IPS-20b (cell line): ENCODE measurements around the gene PIK3CD.
"Not testable (repeated sequence)": the region's sequence is repeated elsewhere in the genome, so short reads cannot be mapped to it uniquely, and the experiment has no call there.

Experiments
- H3K27ac ChIP-seq: one replicate; pipeline ENCODE4 v1.5.1; 2013; ENCODE audit warnings: low read length
- H3K27me3 ChIP-seq: 2 replicates; pipeline ENCODE4 v1.6.1; 2013; ENCODE audit warnings: mild to moderate bottlenecking, low read length, inconsistent platforms; ENCODE audit not compliant: insufficient read depth
- H3K36me3 ChIP-seq: 2 replicates; pipeline ENCODE4 v1.6.1; 2013; ENCODE audit warnings: low read depth, mild to moderate bottlenecking, inconsistent platforms, low read length, moderate library complexity; ENCODE audit not compliant: insufficient read depth
- H3K4me1 ChIP-seq: 2 replicates; pipeline ENCODE4 v1.6.1; 2013; ENCODE audit warnings: mild to moderate bottlenecking, control low read depth, inconsistent platforms, low read length, moderate library complexity; ENCODE audit not compliant: insufficient read depth
- H3K4me3 ChIP-seq: 2 replicates; pipeline ENCODE4 v1.5.1; 2013; ENCODE audit warnings: mild to moderate bottlenecking, low read length, inconsistent platforms
- H3K9ac ChIP-seq: 2 replicates; pipeline ENCODE4 v1.6.1; 2013; ENCODE audit warnings: low read depth, mild to moderate bottlenecking, inconsistent platforms, low read length, moderate library complexity
- H3K9me3 ChIP-seq: 2 replicates; pipeline ENCODE4 v1.6.1; 2013; ENCODE audit warnings: mild to moderate bottlenecking, low read depth, low read length, inconsistent platforms; ENCODE audit not compliant: insufficient read depth

PIK3CD gene

GRCh38 chr1:9610548-9610947 lies 41.0 kb upstream of the PIK3CD start:
- peaks cover 44% of the 10 kb centered on the region for H3K36me3 ChIP-seq
- no peaks in the 10 kb centered on the region for H3K27me3 ChIP-seq
- H3K4me1 ChIP-seq: no peaks in the 10 kb centered on the region
- no peak overlapping the region for H3K27ac ChIP-seq
- no peak overlapping the region for H3K9ac ChIP-seq
- H3K4me3 ChIP-seq: no peak overlapping the region
- H3K9me3 ChIP-seq: no peaks in the 10 kb centered on the region

DNA sequence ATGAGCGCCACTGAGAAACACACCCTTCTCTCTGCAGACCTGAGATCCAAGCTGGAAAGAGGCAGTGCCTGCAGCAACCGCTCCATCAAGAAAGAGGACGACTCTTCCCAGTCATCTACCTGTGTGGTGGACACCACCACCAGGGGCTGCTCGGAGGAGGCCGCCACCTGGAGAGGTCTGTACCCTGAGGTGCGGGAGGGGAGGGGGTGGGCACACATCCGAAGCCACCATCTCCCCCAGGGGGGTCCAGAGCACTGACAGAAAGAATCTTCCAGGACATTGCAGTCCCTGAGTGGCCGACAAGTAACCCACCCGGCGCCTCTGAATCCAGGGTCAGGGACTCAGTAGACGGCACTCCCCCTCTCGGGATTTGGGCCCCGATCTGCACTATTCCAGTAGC lies 39.8 kb upstream of the PIK3CD start:
- no peaks in the 10 kb centered on the region for H3K9me3 ChIP-seq
- H3K9ac ChIP-seq: no peak overlapping the region
- H3K27me3 ChIP-seq: no peaks in the 10 kb centered on the region
- H3K27ac ChIP-seq: no peak overlapping the region
- no peak overlapping the region for H3K4me3 ChIP-seq
- H3K4me1 ChIP-seq: no peaks in the 10 kb centered on the region
- peaks cover 44% of the 10 kb centered on the region for H3K36me3 ChIP-seq

GRCh38 chr1:9612162-9612845 lies 39.2 kb upstream of the PIK3CD start:
- Histone ChIP-seq H3K4me1 (no peaks in the 10 kb centered on the region), H3K9me3 (no peaks in the 10 kb centered on the region), H3K4me3 (no peak overlapping the region), H3K36me3 (peaks cover 44% of the 10 kb centered on the region), H3K9ac (no peak overlapping the region), H3K27ac (no peak overlapping the region), H3K27me3 (no peaks in the 10 kb centered on the region)

GRCh38 chr1:9612871-9613624 lies 38.5 kb upstream of the PIK3CD start:
- H3K27me3 ChIP-seq: no peaks in the 10 kb centered on the region
- peaks cover 40% of the 10 kb centered on the region for H3K36me3 ChIP-seq
- H3K9ac ChIP-seq: no peak overlapping the region
- no peaks in the 10 kb centered on the region for H3K9me3 ChIP-seq
- no peak overlapping the region for H3K27ac ChIP-seq
- no peaks in the 10 kb centered on the region for H3K4me1 ChIP-seq
- no peak overlapping the region for H3K4me3 ChIP-seq

- H3K4me1 ChIP-seq: no peaks in the 10 kb centered on the region
- no peak overlapping the region for H3K27ac ChIP-seq
- H3K9me3 ChIP-seq: no peaks in the 10 kb centered on the region
- H3K27me3 ChIP-seq: no peaks in the 10 kb centered on the region
- no peak overlapping the region for H3K4me3 ChIP-seq
- H3K36me3 ChIP-seq: peaks cover 33% of the 10 kb centered on the region
- no peak overlapping the region for H3K9ac ChIP-seq
These were observed 37.8 kb upstream of the PIK3CD start for GRCh38 chr1:9613625-9614299.

DNA sequence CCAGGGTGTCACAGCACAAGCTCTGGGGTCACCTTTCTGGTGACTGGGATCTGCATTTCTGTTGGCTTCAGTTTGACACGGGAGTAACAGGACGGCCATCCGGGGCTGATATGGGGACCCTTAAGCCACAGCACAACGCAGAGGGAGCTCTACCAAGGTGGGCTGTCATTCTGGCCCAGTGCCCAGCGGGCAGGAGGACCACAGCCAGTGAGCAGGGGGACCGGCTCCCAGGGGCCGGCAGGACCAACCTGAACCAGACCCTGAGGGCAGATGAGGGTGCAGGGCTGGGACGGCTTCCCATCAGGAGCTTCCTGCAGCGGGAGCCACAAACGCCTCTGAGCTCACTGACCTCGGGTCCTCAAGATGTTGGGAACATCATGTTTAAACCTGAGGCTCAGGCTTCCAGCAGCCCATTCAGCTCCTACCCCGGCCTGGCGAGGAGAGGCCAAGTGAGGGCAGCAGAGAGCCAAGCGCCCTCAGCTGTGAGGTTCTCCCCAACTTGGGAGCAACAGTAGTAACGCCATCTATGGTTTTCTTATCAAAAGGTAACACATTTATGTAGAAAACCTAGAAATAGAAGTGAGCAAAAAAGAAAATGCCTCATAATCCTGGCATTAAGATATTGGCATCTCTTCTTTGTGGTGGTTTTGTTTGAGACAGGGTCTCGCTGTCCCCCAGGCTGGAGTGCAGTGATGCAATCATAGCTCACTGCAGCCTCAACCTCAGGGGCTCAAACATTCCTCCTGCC lies 36.0 kb upstream of the PIK3CD start:
- Histone ChIP-seq H3K27ac (no peak overlapping the region), H3K36me3 (peaks cover 17% of the 10 kb centered on the region), H3K9me3 (no peaks in the 10 kb centered on the region), H3K9ac (no peak overlapping the region), H3K4me1 (no peaks in the 10 kb centered on the region), H3K4me3 (no peak overlapping the region), H3K27me3 (no peaks in the 10 kb centered on the region)

GRCh38 chr1:9618909-9619679 lies 32.4 kb upstream of the PIK3CD start:
- no peak overlapping the region for H3K9ac ChIP-seq
- no peak overlapping the region for H3K27ac ChIP-seq
- no peaks in the 10 kb centered on the region for H3K36me3 ChIP-seq
- no peaks in the 10 kb centered on the region for H3K9me3 ChIP-seq
- no peaks in the 10 kb centered on the region for H3K4me1 ChIP-seq
- no peaks in the 10 kb centered on the region for H3K27me3 ChIP-seq
- H3K4me3 ChIP-seq: no peak overlapping the region

- no peak overlapping the region for H3K9ac ChIP-seq
- no peaks in the 10 kb centered on the region for H3K36me3 ChIP-seq
- no peaks in the 10 kb centered on the region for H3K4me1 ChIP-seq
- H3K27me3 ChIP-seq: peaks cover 3% of the 10 kb centered on the region
- H3K27ac ChIP-seq: no peak overlapping the region
- no peak overlapping the region for H3K4me3 ChIP-seq
- H3K9me3 ChIP-seq: no peaks in the 10 kb centered on the region
These were observed 30.5 kb upstream of the PIK3CD start for GRCh38 chr1:9621032-9621431.

DNA sequence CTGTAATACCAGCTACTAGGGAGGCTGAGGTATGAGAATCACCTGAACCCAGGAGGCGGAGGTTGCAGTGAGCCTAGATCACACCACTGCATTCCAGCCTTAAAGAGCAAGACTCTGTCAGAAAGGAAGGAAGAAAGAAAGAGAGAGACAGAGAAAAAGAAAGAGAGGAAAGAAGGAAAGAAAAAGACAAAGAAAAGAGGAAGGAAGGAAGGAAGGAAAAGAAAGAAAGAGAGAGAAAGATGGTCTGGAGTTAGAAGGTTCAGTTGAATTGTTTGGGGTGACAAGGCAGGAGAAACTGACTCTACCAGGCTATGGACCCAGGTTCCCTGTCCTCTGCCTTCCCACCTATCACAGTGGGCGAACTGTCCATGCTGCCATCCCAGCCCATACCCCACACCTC lies 27.4 kb upstream of the PIK3CD start:
- no peak overlapping the region for H3K27ac ChIP-seq
- H3K4me3 ChIP-seq: no peak overlapping the region
- peaks cover 27% of the 10 kb centered on the region for H3K27me3 ChIP-seq
- no peaks in the 10 kb centered on the region for H3K36me3 ChIP-seq
- H3K4me1 ChIP-seq: no peaks in the 10 kb centered on the region
- no peak overlapping the region for H3K9ac ChIP-seq
- H3K9me3 ChIP-seq: no peaks in the 10 kb centered on the region

DNA sequence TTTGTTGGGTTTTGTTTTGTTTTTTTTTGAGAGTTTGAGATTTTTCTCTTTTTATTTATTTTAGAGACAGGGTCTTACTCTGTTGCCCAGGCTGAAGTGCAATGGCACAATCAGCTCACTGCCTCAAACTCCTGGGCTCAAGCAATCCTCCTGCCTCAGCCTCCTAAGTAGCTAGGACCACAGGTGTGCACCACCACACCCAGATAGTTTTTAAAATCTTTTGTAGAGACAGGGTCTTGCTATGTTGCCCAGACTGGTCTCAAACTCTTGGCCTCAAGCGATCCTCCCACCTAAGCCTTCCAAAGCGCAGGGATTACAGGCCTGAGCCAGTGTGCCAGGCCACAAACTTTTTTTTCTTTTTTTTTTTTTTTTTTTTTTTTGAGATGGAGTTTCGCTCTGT lies 26.5 kb upstream of the PIK3CD start:
- H3K27me3 ChIP-seq: peaks cover 27% of the 10 kb centered on the region
- H3K4me3 ChIP-seq, H3K4me1 ChIP-seq, H3K36me3 ChIP-seq, H3K27ac ChIP-seq, H3K9me3 ChIP-seq, H3K9ac ChIP-seq: not testable (repeated sequence)

- Histone ChIP-seq H3K4me1 (no peaks in the 10 kb centered on the region), H3K4me3 (no peak overlapping the region), H3K27me3 (peaks cover 27% of the 10 kb centered on the region), H3K36me3 (no peaks in the 10 kb centered on the region), H3K27ac (no peak overlapping the region), H3K9me3 (no peaks in the 10 kb centered on the region), H3K9ac (no peak overlapping the region)
These were observed 25.3 kb upstream of the PIK3CD start for GRCh38 chr1:9626201-9626608.
